GM21360 (cell line): ENCODE results near the gene THRB.

ENCODE experiments used
- ATAC-seq: cut with Tn5 transposase; IDR thresholded peaks from one replicate; pipeline ENCODE4 v1.9.1; 2021; ENCODE audit warnings: mild to moderate bottlenecking, moderate library complexity; ENCODE audit not compliant: unreplicated experiment

THRB gene

DNA sequence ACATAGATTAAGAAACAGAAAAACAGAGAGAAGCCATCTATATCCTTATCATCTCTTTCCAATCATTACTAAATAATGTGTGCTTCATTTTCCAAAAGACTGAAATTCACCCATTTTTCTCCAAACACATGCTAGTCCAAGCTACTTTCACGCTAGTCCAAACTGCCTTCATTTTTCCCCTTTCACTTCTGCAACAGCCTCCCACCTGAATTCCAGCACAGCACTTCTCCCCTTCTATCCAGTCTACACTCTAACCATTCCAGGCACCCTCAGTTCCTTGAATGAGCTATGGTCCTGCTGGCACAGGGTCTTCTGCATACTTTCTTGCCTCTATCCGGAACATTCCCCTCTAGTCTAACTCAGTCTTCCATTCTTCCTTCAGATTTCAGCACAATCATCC is 112.0 kb downstream of the THRB start:
- ATAC-seq: no peak

- no peak for ATAC-seq
Observed at GRCh38 chr3:24379936-24380335, 114.7 kb downstream of the THRB start.

DNA sequence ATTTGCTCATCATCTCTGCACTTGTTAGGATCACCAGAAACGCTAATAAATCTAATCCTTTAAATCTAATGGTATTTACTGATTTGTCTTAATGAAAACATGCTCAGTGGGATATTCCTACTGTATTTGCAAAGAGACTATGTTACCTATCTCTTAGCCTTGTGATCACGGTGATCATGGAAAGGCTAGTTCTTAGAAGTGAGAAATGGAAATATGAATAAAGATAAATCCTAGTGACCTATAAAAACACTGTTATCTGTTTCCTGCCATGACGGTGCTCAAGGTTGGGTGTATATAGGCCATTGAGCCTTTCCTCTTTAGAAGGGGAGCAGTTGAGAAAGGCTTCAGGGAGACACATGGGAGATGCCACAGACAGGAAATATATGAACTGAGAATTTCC is 116.3 kb downstream of the THRB start:
- no peak for ATAC-seq

- no peak for ATAC-seq
Observed at GRCh38 chr3:24377218-24377993, 117.2 kb downstream of the THRB start.

DNA sequence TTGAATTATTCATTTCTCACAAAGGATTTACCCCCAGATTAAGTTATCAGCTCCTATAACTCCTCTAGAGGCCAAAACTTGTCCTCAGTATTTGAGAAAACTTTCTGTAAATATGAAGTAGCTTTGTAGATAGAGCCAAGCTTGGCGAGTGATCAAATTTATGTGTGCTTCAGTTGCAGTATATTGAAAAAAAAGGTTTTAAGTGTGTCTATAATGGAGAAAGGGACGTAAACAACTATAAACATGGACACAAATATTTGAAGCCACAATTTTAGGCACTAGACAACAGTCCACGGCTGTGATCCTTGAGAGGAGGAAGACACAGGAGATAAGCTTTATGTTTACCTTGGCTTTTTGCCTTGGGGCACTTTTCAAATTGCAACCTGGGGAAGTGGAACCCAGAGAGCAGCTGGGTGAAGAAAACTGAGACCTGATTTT is 118.7 kb downstream of the THRB start:
- ATAC-seq: no peak

GRCh38 chr3:24374801-24375200 is 119.8 kb downstream of the THRB start:
- no peak for ATAC-seq

- no peak for ATAC-seq
Observed at GRCh38 chr3:24373198-24373959, 121.3 kb downstream of the THRB start.

GRCh38 chr3:24372559-24373197 is 122.0 kb downstream of the THRB start:
- ATAC-seq: no peak

DNA sequence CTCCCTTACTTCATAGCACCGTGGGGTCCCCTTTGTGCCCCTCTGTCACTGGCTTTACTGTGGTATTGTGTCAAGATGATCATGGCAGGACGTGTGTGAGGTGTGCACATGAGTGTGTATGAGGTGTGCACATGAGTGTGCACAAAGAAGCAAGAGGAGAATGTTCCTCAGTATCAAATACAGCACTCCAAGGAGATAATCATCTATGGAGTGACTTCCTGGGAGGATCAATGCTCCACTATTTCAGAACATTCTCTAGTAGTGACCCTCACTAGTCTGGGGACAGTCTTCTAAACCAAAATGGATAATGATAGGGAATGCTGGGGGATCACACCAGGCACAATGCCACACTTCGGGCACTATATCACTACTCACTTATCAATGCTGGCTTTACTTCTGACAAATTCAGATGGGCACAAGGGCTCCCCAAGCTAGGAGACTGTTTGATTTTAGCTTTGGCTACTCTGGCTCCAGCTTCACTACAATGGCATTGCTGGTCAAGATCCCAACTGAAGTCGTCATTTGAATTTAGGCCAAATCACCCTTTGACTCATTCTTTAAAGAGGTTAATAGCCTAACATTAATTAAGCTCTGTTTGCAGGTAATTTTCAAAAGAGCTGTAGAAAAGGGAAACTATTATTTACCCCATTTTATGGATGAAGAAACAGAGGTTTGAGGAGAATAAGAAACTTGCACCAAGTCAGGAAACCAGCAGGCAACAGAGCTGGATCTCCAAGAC is 124.1 kb downstream of the THRB start:
- ATAC-seq: no peak

- no peak for ATAC-seq
Observed at GRCh38 chr3:24368605-24369004, 126.0 kb downstream of the THRB start.

- no peak for ATAC-seq
Observed at GRCh38 chr3:24367664-24368264, 126.9 kb downstream of the THRB start.

- ATAC-seq: no peak
Observed at GRCh38 chr3:24367216-24367615, 127.4 kb downstream of the THRB start.

- no peak for ATAC-seq
Observed at GRCh38 chr3:24365168-24365567, 129.5 kb downstream of the THRB start.

GRCh38 chr3:24364359-24364758 is 130.3 kb downstream of the THRB start:
- ATAC-seq: no peak

DNA sequence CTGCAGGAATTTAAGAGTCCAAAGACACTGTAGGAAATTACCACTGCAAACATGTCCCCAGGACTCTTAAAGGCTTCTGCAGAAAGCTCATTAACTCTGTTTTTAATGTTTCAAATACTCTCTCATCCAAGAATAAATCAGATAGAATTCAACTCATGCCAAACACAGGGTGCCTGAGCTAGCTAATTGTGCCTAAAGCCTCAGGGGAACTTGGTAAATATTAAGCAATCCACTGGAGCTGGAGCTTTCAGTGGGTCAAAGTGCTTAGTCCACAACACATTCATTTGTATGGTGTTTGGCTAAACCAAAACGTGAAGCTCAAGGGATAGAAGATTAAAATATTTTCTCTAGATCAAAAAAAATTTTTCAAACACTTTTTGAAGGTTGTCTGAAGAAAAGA is 131.4 kb downstream of the THRB start:
- no peak for ATAC-seq

DNA sequence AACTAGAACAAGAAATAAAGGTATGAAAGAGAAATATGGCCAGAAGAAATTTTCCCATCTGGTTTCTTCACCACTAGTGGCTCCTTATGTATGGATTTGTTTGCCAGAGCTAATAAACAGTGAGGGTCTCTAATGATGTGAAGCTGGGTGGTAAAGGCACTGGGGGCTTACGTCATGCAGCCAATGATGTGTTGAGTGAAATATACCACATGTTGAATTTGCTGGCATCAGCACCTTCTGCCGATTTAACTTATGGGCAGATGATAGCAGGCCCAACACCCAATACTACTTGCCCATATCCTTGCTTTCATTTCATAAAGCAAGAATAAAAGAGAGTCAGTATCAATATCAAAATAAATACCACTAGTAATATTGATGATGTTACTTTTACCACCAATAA is 133.0 kb downstream of the THRB start:
- ATAC-seq: no peak

- ATAC-seq: no peak
Observed at GRCh38 chr3:24360957-24361356, 133.7 kb downstream of the THRB start.

GRCh38 chr3:24359645-24360462 is 134.8 kb downstream of the THRB start:
- ATAC-seq: no peak

DNA sequence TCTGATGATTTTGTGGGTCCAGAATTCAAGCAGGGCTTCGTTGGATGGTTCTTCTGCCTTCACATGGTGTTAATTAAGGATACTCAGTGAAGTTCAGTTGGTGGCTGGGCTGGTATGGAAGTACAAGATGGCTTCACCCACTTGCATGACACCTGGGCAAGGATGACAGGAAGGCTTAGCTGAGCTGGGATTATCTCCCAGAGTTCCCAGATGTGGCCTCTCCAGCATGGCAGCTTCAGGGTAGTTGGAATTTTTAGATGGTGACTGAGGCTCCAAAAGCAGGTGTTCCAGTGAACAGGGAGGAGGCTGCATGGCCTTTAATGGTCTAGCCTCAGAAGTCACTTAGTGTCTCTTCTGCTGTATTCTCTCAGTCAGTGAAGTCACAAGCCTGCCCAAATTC is 135.5 kb downstream of the THRB start:
- ATAC-seq: no peak

GRCh38 chr3:24357635-24358034 is 137.0 kb downstream of the THRB start:
- no peak for ATAC-seq
